GM12878 (cell line): ENCODE measurements around the gene ZNF248.

Source experiments
- CHD2 ChIP-seq: IDR thresholded peaks from 2 replicates; pipeline ENCODE4 v1.6.1; 2011; ENCODE audit warnings: low read depth, low read length, improper control_type of control experiment, borderline replicate concordance
- CTCF ChIP-seq, 3 experiments: IDR thresholded peaks in 2 of 3; conservative IDR thresholded peaks in 1 of 3; 2 replicates each; pipeline ENCODE4 v1.5.1; 2011; ENCODE audit warnings: low read depth in 3 of 3, low read length in 3 of 3, mild to moderate bottlenecking in 3 of 3, control low read depth in 2 of 3, moderate library complexity in 2 of 3, inconsistent platforms in 1 of 3, mixed read lengths in 1 of 3; ENCODE audit not compliant: control insufficient read depth in 2 of 3, insufficient read depth in 1 of 3; ENCODE audit errors: extremely low read depth in 1 of 3
- E2F4 ChIP-seq: IDR thresholded peaks from 2 replicates; pipeline ENCODE4 v1.6.1; 2012; ENCODE audit warnings: low read depth, low read length, improper control_type of control experiment
- FOS ChIP-seq: IDR thresholded peaks from 3 replicates; pipeline ENCODE4 v1.6.1; 2011; ENCODE audit warnings: borderline replicate concordance; ENCODE audit not compliant: insufficient read length; ENCODE audit errors: extremely low read depth
- IKZF2 ChIP-seq, 2 experiments: fragments of 450-650 bp; IDR thresholded peaks; 2 replicates each; pipeline ENCODE4 v1.6.1; 2017; ENCODE audit warnings: mild to moderate bottlenecking in 2 of 2, moderate library complexity in 2 of 2
- KAT2A ChIP-seq: conservative IDR thresholded peaks from 2 replicates; pipeline ENCODE4 v1.6.1; 2011; ENCODE audit warnings: low read depth, low read length; ENCODE audit not compliant: control insufficient read depth
- MAX ChIP-seq: IDR thresholded peaks from 2 replicates; pipeline ENCODE4 v1.6.1; 2012; ENCODE audit warnings: low read depth, low read length, improper control_type of control experiment
- MEF2A ChIP-seq: IDR thresholded peaks from 2 replicates; pipeline ENCODE4 v1.6.1; 2011; ENCODE audit warnings: low read depth, mild to moderate bottlenecking, low read length, moderate library complexity; ENCODE audit not compliant: insufficient read depth
- POLR2A ChIP-seq: IDR thresholded peaks from 2 replicates; pipeline ENCODE4 v1.6.1; 2011; ENCODE audit warnings: low read depth, mild to moderate bottlenecking, low read length
- RELA ChIP-seq: fragments of 450-650 bp; IDR thresholded peaks from 2 replicates; pipeline ENCODE4 v1.8.0; 2014; ENCODE audit warnings: borderline replicate concordance; ENCODE audit not compliant: partially characterized antibody
- USF1 ChIP-seq: IDR thresholded peaks from 2 replicates; pipeline ENCODE4 v1.6.1; 2011; ENCODE audit warnings: borderline replicate concordance, low read depth, mild to moderate bottlenecking, moderate library complexity, mixed read lengths, low read length; ENCODE audit not compliant: insufficient read depth; ENCODE audit errors: extremely low read length
- ZZZ3 ChIP-seq: IDR thresholded peaks from 2 replicates; pipeline ENCODE4 v1.6.1; 2011; ENCODE audit warnings: low read depth; ENCODE audit not compliant: control insufficient read depth, insufficient read length

GRCh38 chr10:37777056-37777455 is 80.4 kb downstream of the ZNF248 start:
- TF ChIP-seq CHD2 (no peak), RELA (no peak), ZZZ3 (no peak), KAT2A (no peak), FOS (no peak), POLR2A (no peak), MEF2A (no peak), CTCF (IDR thresholded peaks at IDR 0.05 in 2 of 3, conservative IDR thresholded peaks at IDR 0.05 in 1 of 3; ENCODE audit: control insufficient read depth in 2 of 3, extremely low read depth in 1 of 3, insufficient read depth in 1 of 3, low read depth in 3 of 3, low read length in 3 of 3) (no peak), IKZF2 (IDR thresholded peaks at IDR 0.05) (no peak), E2F4 (no peak), MAX (no peak), USF1 (no peak)
